ENCODE data around the gene STARD8. TPM values are rescaled to one million over a fixed set of nuclear protein-coding genes. Genes with fewer than 3 reads are reported as not detected.

Gene STARD8
- total and polyA plus RNA-seq, 2 donors (not counting 1 experiment from before 2014, with no cell fraction given) = 0.33 to 0.54 TPM

DNA sequence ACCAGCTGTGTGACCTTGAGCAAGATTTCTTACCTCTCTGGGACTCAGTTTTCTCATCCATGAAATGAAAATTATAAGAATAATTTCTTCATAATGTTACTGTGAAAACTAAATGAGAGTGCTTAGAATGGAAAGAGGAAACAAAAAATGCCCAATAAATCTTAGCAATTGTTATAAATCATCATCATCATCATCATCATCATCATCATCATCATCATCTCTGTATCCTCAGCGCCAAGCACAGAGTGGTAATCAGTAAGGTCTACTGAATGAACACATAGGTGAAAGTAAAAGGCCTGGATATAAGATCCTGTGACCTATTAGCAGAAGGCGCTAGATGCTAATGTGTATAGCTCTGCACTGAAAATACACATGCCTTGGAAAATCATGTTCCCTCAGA is 6.8 kb upstream of the STARD8 start:
- Histone ChIP-seq H3K27ac (ENCODE audit: low read length in 2 of 2) (no peak overlapping the region), H3K27me3 (replicated peaks in 1 of 4; ENCODE audit: control extremely low read depth in 1 of 4, control insufficient read depth in 3 of 4, insufficient read depth in 4 of 4, low read length in 3 of 4) (no peaks in the 10 kb centered on the region), H3K4me2 (replicated peaks; ENCODE audit: low read depth, low read length, poor library complexity, severe bottlenecking) (no peak overlapping the region), H3K9ac (ENCODE audit: low read length) (no peak overlapping the region), H3K4me1 (ENCODE audit: control insufficient read depth in 2 of 2, insufficient read depth in 2 of 2, low read length in 2 of 2) (no peaks in the 10 kb centered on the region), H3K4me3 (ENCODE audit: control extremely low read depth in 1 of 5, extremely low read depth in 1 of 5, insufficient read depth in 1 of 5, low read depth in 2 of 5, low read length in 4 of 5) (no peak overlapping the region), H3K79me2 (ENCODE audit: control insufficient read depth, insufficient read depth, low read length) (no peaks in the 10 kb centered on the region), H2AFZ (ENCODE audit: insufficient read depth, low read depth, low read length, poor library complexity, severe bottlenecking) (no peak overlapping the region), H3K9me3 (ENCODE audit: control extremely low read depth in 1 of 3, control insufficient read depth in 2 of 3, insufficient read depth in 1 of 3, low read length in 2 of 3) (no peaks in the 10 kb centered on the region), H4K20me1 (ENCODE audit: control insufficient read depth, insufficient read depth, low read length, poor library complexity, severe bottlenecking) (no peaks in the 10 kb centered on the region), H3K36me3 (replicated peaks in 1 of 2; ENCODE audit: control extremely low read depth in 1 of 2, control insufficient read depth in 1 of 2, extremely low read depth in 1 of 2, insufficient read depth in 2 of 2, low read length in 1 of 2) (no peaks in the 10 kb centered on the region)
- DNase-seq (no peak), ATAC-seq (ENCODE audit: low read depth) (no peak)
- no peak overlapping the region for H3K4me3 Mint-ChIP-seq
- intact Hi-C loops (cut with micrococcal nuclease) = no loop called here
- H3K4me1 Mint-ChIP-seq = no peaks in the 10 kb centered on the region
- TF ChIP-seq, protein P1, sequence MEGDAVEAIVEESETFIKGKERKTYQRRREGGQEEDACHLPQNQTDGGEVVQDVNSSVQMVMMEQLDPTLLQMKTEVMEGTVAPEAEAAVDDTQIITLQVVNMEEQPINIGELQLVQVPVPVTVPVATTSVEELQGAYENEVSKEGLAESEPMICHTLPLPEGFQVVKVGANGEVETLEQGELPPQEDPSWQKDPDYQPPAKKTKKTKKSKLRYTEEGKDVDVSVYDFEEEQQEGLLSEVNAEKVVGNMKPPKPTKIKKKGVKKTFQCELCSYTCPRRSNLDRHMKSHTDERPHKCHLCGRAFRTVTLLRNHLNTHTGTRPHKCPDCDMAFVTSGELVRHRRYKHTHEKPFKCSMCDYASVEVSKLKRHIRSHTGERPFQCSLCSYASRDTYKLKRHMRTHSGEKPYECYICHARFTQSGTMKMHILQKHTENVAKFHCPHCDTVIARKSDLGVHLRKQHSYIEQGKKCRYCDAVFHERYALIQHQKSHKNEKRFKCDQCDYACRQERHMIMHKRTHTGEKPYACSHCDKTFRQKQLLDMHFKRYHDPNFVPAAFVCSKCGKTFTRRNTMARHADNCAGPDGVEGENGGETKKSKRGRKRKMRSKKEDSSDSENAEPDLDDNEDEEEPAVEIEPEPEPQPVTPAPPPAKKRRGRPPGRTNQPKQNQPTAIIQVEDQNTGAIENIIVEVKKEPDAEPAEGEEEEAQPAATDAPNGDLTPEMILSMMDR (IDR thresholded peaks at IDR 0.05) = no peak
- TF ChIP-seq EZH2 (IDR thresholded peaks at IDR 0.05; ENCODE audit: borderline replicate concordance, insufficient read depth, low read depth, low read length, poor library complexity, severe bottlenecking) = no peak
- no peaks in the 10 kb centered on the region for H3K9me3 Mint-ChIP-seq (ENCODE audit: insufficient read depth)
- H3K27ac Mint-ChIP-seq = no peak overlapping the region
- no peaks in the 10 kb centered on the region for H3K27me3 Mint-ChIP-seq
- POLR2A ChIA-PET = no interaction called here
- 100% methylated on average over 1 of the region's 2 CpGs for WGBS (ENCODE audit: insufficient coverage)
- CTCF ChIA-PET = no interaction called here

- H4K20me1 ChIP-seq (ENCODE audit: control insufficient read depth, insufficient read depth, low read length, poor library complexity, severe bottlenecking) = no peaks in the 10 kb centered on the region
- H3K36me3 ChIP-seq (replicated peaks in 1 of 2; ENCODE audit: control extremely low read depth in 1 of 2, control insufficient read depth in 1 of 2, extremely low read depth in 1 of 2, insufficient read depth in 2 of 2, low read length in 1 of 2) = no peaks in the 10 kb centered on the region
- no CpG with 5 or more reads among the region's 2 CpGs for WGBS (ENCODE audit: insufficient coverage)
- H3K27me3 ChIP-seq (replicated peaks in 1 of 4; ENCODE audit: control extremely low read depth in 1 of 4, control insufficient read depth in 3 of 4, insufficient read depth in 4 of 4, low read length in 3 of 4) = no peaks in the 10 kb centered on the region
- no peak overlapping the region for H3K27ac ChIP-seq (ENCODE audit: low read length in 2 of 2)
- H3K9ac ChIP-seq (ENCODE audit: low read length) = no peak overlapping the region
- ATAC-seq (ENCODE audit: low read depth) = no peak
- ChIA-PET CTCF (no interaction called here), POLR2A (no interaction called here)
- H3K9me3 ChIP-seq (ENCODE audit: control extremely low read depth in 1 of 3, control insufficient read depth in 2 of 3, insufficient read depth in 1 of 3, low read length in 2 of 3) = no peaks in the 10 kb centered on the region
- H3K4me2 ChIP-seq (replicated peaks; ENCODE audit: low read depth, low read length, poor library complexity, severe bottlenecking) = no peak overlapping the region
- Mint-ChIP-seq H3K4me3 (no peak overlapping the region), H3K4me1 (no peaks in the 10 kb centered on the region), H3K9me3 (ENCODE audit: insufficient read depth) (no peaks in the 10 kb centered on the region), H3K27ac (no peak overlapping the region), H3K27me3 (peaks cover 5% of the 10 kb centered on the region)
- no peaks in the 10 kb centered on the region for H3K79me2 ChIP-seq (ENCODE audit: control insufficient read depth, insufficient read depth, low read length)
- DNase-seq = no peak
- H3K4me1 ChIP-seq (ENCODE audit: control insufficient read depth in 2 of 2, insufficient read depth in 2 of 2, low read length in 2 of 2) = no peaks in the 10 kb centered on the region
- no peak overlapping the region for H3K4me3 ChIP-seq (ENCODE audit: control extremely low read depth in 1 of 5, extremely low read depth in 1 of 5, insufficient read depth in 1 of 5, low read depth in 2 of 5, low read length in 4 of 5)
- no peak for TF ChIP-seq EZH2 (IDR thresholded peaks at IDR 0.05; ENCODE audit: borderline replicate concordance, insufficient read depth, low read depth, low read length, poor library complexity, severe bottlenecking)
- TF ChIP-seq, protein P1 (IDR thresholded peaks at IDR 0.05) = no peak
- intact Hi-C loops (cut with micrococcal nuclease) = no loop called here
- no peak overlapping the region for H2AFZ ChIP-seq (ENCODE audit: insufficient read depth, low read depth, low read length, poor library complexity, severe bottlenecking)
Measured at GRCh38 chrX:68644861-68645260, 2.6 kb upstream of the STARD8 start.

Measured in B cell (primary cell).